H54 (cell line): ENCODE measurements around the gene ZNF644.
"Not testable (repeated sequence)": the region's sequence is repeated elsewhere in the genome, so short reads cannot be mapped to it uniquely, and the experiment has no call there.

Experiments
- DNase-seq: peaks from one replicate; pipeline ENCODE4 v3.0.0; 2011; ENCODE audit warnings: low spot score, mixed read lengths; ENCODE audit not compliant: insufficient read length
- FAIRE-seq: peaks from 3 replicates; lab custom pipeline; 2011; peaks lifted over from hg19 to GRCh38; lab: Jason Lieb, UNC
- POLR2A ChIP-seq: IDR thresholded peaks from 2 replicates; pipeline ENCODE4 v1.6.1; 2011; ENCODE audit warnings: low read depth, mild to moderate bottlenecking, low read length

ZNF644 gene

DNA sequence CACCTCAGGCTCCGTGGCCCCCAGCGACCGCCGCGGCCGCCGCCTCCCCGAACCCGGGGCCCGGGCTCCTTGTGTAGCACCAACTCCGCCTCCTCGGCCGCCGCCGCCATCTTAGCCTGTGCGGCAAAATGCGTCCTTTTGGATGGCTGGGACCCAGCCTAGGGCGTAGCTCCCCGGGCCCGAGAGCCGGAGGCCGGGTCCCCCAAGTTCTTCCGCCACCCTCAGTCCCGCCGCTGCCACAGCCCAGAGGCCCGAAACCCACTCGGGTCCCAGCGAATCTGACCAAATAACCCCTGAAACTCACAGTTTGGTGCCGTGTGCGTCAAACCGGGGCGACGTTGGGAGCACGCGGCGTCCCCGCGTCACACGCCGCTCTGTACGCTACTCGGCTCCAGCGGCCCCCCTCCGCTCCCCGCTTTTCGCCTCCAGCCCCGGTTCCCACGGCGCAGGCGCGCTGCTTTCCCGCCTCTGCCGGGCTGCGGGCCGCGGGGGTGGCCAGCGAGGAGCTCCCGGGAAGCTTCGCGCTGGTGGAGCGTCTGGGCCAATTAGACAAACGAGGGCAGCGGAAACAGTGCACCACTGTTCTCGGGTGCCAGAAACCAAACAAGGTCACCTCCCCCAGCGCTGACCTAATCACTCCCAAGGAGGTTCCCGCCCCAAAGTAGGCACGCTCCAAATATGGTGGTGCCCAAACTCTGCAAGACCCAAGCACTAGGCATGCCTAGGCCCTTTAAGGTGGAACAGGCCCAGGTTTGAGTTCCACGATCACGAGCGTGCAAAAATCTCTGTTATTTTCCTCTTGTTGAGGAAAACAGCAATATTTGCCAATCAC, at the start of gene ZNF644:
TSS of gene ZNF644 (minus strand) at position 350 of the 832 bp plus-strand sequence. CDS start 39,682 bp downstream, outside the sequence.
- DNase-seq, result peak; percentile 87
- TF ChIP-seq POLR2A, result peak; percentile 87
- peak; percentile 97 for FAIRE-seq

DNA sequence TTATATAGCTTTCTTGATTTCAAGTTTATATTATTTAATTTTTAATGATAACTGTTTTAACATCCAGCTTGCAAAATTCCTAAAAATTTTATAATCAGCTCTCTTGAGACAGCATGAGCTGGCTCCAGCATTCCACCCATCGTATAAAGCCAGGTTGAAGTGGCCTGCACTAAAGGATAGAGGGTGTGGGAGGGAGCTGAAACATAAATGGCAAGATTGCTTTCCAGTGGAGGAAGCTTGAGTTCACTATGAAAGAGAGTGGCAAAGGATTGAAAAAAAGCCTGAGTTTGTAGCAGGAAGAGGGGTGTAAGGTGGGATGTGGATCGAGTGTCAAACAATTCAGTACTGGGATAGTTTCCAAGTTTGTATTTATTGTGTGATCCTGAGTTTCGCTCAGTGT, 48.5 kb upstream of the ZNF644 start:
- FAIRE-seq (no peak), DNase-seq (no peak)
- no peak for TF ChIP-seq POLR2A

DNA sequence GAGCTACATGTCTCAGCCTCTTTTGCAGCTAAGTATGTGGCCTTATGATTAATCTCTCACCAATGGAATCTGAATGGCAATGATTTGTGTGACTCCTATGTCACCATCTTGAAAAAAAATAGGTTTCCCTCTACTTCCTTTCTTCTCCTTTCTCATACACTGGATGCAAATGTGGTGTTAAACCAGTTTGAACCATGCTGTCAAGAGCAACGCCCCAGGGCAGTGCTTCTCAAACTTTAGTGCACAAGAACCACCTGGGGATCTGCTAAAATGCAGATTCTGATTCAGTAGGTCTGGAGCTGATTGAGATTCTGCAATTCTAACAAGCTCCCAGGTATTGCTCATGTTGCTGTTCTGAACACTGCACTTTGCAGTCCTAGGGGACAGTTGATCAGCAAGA, 44.7 kb upstream of the ZNF644 start:
- no peak for TF ChIP-seq POLR2A
- no peak for DNase-seq
- FAIRE-seq, result no peak

DNA sequence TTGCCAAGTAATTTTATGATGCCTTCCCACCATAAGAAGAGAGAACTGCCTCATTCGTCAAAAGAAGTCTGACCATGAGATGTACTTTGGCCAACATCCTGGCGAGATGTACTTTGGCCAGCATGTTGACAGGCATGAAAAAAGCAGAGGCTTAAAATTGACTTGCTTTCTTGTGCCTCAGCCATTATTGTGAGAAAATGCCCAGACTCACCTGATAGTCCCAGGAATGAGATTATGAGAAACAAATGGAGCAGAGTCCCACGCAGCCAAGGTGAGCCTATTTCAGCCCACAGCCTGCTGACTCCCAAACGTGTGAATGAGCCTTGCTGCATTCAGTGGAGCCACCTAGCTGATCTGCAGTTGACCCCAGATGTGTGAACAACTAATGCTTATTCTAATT, 43.5 kb upstream of the ZNF644 start:
- FAIRE-seq, result no peak

DNA sequence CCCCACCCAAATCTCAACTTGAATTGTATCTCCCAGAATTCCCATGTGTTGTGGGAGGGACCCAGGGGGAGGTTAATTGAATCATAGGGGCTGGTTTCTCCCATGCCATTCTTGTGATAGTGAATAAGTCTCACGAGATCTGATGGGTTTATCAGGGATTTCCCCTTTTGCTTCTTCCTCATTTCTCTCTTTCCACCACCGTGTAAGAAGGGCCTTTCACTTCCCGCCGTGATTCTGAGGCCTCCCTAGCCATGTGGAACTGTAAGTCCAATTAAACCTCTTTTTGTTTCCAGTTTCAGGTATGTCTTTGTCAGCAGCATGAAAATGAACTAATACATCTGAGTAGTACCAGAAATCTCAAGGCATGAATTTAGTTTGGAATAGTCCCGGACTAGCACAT, 41.6 kb upstream of the ZNF644 start:
- FAIRE-seq, DNase-seq: not testable (repeated sequence)

More for the DNA sequence above, 43.5 kb upstream of the ZNF644 start:
- TF ChIP-seq POLR2A, result no peak
- no peak for DNase-seq

DNA sequence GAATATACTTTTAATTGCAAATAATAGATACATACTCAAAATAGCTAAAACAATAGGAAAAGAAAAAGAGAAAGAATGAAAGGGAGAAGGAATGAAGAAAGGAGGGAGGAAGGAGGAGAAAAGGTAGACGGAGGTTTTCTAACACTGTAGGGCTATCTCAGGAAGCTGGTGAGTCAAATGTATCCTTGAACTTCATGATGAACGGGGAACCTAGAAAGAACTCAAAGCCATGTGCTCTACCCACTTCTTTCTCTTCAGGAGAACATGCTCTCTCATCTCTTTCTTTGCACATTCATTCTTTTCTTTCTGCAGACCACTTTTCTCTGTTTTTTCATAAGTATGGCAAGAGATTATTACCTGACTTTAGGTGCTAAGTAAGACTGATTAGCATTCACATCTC, 37.3 kb upstream of the ZNF644 start:
- FAIRE-seq, result no peak
- TF ChIP-seq POLR2A, result no peak
- no peak for DNase-seq

DNA sequence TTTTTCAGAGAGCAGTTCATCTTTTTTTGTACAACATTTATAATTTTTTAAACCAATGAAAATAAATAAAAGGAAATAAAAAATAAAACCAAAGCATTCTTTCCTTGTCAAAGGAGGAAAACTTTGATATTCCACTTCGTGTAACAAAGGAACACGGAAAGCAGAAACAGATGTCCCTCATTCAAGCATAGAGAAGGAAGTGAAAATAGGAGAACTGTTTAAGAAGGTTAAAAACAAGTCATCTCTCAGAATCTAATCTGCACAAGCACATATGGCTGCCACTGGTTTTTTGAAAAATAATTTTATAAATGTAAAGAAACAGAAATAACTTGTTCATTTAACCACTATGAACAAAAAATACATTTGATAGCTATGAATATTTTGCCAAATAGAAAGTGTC, 35.9 kb upstream of the ZNF644 start:
- no peak for DNase-seq
- no peak for FAIRE-seq
- TF ChIP-seq POLR2A, result no peak

DNA sequence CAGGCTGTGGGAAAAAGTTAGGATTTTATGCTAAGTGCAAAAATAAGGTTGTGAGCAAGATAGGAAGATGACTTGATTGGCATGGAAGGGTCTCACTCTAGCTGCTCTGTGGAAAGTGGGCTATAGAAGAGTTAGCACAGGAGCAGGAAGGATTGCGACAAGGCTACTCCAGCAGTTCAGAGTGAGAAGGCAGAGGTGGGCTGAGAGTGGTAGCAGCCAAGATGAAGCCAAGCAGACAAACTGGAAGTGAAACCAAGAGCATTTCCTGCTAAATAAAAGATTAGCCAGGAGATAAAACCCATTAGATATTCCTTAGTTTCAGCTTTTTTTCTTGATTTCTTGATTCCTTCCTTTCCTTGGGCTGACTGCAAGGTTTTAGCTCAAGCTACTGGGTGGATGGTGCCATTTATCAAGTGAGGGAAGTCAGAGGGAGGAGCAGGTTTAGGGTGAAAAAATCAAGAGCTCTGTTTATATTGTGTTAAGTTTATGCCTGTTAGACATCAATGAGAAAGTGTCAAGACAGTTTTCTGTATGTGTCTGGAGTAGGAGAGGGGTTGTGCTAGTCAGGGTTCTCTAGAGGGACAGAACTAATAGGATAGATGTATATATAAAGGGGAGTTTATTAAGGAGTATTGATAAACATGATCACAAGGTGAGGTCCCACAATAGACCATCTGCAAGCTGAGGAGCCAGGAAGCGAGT, 33.1 kb upstream of the ZNF644 start:
- FAIRE-seq (no peak), DNase-seq (no peak)
- no peak for TF ChIP-seq POLR2A

DNA sequence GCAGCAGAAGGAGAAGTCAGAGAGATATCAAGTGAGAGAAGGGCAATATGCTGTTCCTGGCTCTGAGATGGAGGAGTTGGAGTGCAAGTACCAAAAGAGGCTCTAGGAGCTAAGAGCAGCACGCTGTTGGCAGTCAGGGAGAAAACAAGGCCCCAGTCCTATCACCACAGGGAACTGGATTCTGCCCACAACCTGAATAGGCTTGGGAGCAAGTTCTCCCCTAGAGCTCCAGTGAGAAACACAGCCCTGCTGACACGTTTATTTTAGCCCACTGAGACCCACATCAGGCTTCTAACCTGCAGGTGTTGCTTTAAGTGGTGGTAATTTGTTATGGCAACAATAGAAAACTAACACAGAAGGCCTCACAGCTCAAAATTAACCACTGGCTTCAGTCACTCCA, 31.8 kb upstream of the ZNF644 start:
- no peak for FAIRE-seq
- no peak for TF ChIP-seq POLR2A
- DNase-seq, result no peak

DNA sequence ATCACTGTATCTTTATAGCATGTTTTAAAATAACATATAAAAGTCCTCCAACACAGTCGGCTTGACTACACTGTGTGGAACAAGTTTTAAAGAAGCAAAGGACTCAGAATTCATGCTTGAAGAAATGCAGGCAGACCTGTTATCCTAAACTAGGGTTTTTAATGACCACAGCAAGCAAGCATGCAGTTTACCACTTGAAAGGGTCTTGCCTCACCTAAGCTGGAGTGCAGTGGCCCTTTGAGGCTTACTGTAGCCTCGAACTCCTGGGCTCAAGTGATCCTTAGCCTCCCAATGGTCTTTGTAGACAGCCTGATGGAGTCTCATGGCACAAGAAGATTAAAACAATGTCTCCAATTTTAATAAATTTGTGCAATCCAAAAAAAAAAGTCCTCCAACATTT, 27.7 kb upstream of the ZNF644 start:
- not testable (repeated sequence) for DNase-seq, FAIRE-seq

DNA sequence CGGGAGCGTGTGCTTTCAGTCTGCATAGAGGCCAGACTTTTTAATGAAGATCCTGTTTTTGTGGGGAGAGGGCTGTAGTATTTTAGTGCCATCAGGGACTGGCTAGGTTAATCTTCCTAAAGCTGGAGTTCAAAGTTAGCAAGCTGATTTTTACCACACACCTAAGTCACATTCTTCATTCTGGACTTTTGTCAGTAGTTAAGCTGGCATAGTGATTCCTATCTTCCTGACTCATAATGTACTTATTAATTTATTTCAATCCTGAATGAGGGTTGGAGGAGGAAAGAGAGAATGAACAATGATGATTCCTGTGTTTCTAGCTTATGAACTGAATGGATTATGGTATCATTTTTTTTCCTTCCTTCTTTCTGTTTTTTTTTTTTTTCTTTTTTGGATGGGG, 24.9 kb upstream of the ZNF644 start:
- no peak for TF ChIP-seq POLR2A
- DNase-seq (no peak), FAIRE-seq (no peak)

DNA sequence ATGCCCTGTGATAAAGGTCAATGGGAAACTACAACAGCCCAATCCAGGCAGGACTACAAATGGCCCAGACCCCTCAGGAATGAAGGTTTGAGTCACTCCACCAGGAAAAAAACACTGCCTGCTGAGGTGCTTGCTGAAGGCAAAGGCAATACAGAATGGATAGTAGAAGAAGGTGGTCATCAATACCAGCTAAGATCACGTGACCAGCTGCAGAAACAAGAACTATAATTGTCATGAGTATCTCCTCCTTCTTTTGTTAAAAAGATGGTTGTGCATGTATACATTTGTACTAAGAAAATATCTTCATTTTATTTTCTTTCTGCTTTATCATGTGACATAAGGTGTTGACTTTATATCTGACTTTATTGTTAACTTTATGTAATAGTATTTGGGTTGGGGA, 23.4 kb upstream of the ZNF644 start:
- FAIRE-seq (no peak), DNase-seq (no peak)
- no peak for TF ChIP-seq POLR2A

DNA sequence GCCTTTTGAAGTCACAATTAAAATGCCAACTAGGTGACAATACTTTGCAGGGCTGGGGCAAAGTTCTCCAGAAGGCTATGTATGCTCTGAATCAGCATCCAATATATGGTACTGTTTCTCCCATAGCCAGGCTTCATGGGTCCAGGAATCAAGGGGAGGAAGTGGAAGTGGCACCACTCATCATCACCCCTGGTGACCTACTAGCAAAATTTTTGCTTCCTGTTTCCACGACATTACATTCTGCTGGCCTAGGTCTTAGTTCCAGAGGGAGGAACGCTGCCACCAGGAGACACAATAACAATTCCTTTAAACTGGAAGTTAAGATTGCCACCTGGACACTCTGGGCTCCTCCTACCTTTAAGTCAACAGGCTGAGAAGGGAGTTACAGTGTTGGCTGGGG, 22.9 kb upstream of the ZNF644 start:
- not testable (repeated sequence) for DNase-seq, FAIRE-seq

DNA sequence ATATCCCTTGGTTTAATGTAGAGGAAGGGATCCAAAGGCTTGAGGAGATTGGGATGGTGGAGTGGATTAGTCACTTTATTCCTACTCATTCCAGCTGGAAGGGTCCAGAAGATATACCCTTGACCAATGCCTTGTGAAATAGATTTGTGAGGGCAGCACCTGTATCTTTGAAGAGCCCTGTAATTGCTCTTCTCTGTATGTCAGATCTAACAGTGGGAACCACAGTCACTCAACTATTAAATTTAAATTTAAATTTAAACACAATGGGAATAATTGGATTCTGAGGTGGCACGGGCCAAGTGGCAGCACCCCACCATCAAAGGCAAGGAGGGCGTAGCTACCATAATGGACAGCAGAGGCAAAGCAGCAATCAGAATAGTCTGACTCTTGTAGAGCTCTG, 20.5 kb upstream of the ZNF644 start:
- DNase-seq, FAIRE-seq: not testable (repeated sequence)

DNA sequence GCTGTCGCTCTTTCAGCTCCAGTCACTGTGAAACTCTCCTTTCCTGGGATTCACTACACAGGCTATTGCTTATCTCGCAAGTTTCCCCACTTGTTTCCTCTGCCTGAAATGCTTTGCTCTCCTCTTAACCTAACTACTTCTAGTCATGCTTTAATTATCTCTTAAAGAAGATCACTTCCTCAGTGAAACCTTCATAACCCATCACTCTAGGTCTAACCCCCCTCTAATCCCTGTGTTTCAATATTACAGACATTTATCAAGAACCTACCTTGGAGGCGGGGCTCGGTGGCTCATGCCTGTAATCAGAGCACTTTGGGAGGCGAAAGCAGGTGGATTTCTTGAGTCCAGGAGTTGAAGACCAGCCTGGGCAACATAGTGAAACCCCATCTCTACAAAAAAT, 16.7 kb upstream of the ZNF644 start:
- no peak for TF ChIP-seq POLR2A
- DNase-seq (no peak), FAIRE-seq (no peak)
